HG02798 (cell line): ENCODE results near the gene MMAB.

Experiments used
- ATAC-seq: cut with Tn5 transposase; IDR thresholded peaks from one replicate; pipeline ENCODE4 v1.9.1; 2021; ENCODE audit warnings: mild to moderate bottlenecking; ENCODE audit not compliant: unreplicated experiment, poor library complexity

Gene MMAB

GRCh38 chr12:109562871-109563270 lies 10.4 kb downstream of the MMAB start:
- ATAC-seq: no peak

- ATAC-seq: no peak
Measured at GRCh38 chr12:109561711-109562030, 11.6 kb downstream of the MMAB start.

DNA sequence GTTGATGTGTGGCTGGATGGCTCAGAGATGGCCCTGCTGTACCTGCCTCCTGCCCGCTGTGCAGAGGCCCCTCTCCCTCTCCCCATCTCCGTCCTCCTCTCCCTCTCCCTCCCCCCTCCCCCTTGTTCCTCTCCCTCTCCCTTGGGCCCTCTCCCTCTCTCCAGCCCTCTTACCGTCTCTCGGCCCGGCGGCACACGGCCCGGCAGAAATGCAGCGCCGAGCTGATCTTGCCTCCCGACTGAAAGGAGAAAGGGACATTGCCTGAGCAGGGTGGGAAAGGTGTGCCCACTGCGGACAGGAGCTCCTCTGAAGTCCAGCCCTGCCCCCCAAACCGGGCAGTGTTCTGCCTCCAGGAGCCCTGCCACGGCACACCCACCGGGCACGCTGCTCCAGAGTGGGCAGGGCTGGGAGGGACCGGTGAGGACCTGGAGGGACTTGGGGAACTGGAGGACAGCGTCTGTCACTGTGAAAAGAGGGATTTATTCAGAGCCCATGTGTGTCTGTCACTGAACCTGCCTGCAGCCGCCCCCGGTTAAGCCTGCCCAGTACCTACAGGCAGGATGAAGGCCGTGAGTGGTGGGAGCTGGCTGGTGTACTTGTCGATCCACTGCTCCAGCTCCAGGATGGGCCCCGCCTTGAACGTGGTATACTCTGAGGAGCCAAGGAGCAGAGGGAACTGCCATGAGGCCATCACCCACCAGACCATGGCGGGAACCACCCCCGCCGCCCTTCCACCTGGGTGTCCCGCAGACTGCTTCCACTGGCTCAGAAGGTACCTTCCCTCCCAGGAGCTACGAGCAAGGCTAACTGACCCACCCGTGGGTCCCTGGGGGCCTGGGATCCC lies 12.2 kb downstream of the MMAB start:
- no peak for ATAC-seq

DNA sequence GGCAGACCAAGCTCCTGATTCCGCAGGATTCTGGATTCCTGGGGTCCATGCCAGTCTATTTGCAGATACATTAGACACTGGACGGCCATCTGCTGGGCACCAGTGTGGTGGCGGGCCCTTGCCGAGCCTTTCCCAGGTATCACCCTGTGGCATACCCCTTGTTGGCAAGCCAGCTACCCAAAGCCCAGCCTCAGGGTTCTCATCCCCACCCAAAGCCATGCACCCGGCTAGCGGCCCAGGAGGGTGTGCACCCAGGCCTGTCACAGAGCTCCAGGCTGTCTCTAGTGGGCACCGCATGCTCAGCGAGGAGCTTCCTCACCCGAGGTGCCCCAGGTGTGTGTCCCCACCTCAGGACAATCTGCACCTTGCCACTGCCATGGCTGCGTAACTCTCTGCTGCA lies 13.7 kb downstream of the MMAB start:
- ATAC-seq: no peak

DNA sequence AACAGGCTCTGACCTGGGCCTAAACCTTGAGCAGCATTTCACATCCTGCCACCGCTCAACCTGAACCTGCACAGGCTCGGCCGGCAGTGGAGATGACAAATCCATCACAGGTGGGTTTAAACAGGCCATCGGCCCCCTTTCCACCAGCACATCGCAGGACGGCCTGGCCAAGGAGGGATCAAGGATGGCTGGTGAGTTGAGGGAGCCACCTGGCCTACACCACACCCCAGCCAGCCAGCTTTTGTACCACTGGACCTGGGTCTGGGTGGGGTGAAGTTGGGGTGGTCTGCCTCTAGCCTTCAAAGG lies 14.2 kb downstream of the MMAB start:
- ATAC-seq: no peak

GRCh38 chr12:109558374-109559199 lies 14.7 kb downstream of the MMAB start:
- ATAC-seq: no peak

- ATAC-seq: no peak
Measured at GRCh38 chr12:109557805-109558204, 15.5 kb downstream of the MMAB start.

DNA sequence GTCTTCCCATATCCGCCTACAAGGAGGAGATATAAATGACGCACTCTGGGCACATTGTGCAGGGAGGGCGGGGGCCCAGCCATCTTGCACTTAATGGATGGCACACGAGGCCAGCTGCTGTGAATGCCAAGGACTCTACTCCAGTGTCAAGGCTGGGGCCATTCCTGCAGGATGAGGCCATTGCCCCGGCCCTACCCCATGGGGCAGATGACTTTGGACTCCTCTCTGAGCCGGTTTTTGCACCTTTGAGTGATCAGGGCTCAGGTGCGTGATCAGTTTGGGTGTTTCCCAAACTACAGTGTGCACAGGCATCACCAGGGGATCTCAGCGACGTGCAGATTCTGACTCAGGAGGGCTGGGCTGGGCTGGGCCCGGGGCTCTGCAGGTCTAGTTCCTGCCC lies 16.1 kb downstream of the MMAB start:
- ATAC-seq: no peak

DNA sequence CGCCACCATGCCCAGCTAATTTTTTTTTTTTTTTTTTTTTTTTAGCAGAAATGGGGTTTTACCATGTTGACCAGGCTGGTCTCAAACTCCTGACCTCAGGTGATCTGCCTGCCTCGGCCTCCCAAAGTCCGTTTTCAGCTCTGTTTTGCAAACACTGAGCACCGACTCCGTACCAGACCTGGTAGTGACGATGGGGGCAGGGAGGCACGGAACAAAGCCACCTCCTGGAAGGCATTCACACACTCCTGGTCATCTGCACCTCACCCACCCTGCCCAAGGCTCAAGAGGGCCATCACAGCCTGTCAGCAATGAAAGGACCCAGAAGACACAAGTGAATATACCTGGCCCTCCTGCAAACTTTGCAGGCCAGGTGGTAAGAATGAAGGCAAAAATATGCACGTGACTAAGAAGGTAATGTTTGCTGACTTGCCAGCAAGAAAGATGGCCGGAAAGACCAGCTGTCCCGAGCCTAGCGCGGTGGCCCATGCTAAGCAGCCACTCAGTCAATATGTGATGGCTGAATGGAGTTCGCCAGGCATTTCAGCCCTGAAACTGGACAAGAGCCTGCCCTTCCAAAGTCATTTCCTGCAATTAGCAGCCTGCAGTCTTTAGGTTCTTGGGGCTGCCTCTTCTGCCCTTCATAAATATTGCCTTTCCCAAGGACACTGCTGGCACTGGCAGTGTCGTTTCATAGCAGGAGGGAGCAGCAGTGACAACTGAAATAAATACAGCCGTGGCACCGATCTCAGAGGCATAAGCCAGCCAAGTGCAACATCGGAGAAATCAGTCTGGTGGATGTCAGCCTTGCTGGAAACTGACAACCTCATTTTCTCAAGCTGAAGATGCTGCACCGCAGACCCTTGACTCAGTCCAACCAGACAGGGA lies 17.6 kb downstream of the MMAB start:
- ATAC-seq: no peak

- no peak for ATAC-seq
Measured at GRCh38 chr12:109554761-109555160, 18.5 kb downstream of the MMAB start.

DNA sequence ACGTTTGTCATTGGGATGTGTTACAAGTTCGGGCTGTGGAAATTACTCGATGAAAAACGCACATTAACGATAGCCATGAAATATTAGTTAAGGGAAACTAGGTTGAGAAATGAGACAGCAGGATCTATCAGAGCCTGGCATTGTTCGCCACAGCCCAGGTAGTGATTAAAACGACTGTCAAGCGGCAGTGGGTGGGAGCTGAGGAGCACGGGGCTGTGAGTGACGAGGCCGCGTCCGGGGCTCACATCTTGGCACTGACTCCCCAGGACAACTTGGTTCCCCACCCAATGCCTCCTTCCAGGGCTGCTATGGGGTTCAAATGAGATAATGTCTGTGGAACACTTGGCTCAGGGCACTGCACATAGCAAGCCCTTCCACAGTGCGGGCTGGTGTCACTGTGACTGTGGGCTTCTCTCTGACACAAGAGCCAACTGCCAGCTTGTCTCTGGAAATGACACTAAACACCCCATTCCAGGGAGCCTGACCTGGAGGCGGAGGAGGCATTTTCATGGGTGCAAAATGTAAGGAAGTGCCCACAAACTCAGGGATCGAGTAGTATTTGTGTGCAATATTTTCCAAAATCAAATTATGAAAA lies 19.3 kb downstream of the MMAB start:
- no peak for ATAC-seq

GRCh38 chr12:109553483-109553882 lies 19.8 kb downstream of the MMAB start:
- ATAC-seq: no peak

DNA sequence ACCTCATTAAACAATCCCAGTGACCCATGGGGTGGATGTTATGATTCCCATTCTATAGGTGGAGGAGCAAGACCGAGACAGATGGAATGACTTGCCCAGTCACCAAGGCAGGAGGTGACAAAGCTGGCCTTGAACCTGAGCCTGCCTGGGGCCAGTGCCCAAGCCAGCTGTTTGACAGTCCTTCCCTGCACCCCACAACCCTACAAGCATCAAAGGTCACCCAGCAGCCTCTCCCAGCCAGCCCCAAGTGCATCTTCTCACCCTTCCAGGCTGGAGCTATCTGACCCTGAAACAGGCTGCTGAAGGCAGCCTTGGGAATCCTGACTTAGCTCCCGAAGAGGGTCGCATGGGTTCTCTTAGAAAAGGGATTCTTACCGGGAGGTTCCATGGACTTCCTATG lies 20.3 kb downstream of the MMAB start:
- ATAC-seq: no peak

DNA sequence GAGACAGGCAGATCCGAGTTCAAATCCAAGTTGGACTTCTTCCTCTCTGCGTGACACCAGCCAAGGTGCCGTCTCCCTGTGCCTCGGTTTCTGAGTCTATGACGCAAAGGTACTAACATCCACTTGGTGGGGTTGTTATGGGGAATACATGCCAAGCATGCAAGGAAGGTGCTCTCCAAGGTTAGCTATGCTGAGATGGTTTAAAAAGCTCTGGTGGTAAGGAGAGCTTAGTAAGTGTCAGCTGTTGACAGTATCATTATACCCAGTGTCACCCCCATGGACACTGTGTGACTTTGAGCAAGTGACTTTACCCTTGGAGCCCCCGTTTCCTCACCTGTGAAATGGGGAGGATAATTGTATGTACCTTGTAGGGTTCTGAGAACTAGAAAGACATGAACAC lies 22.2 kb downstream of the MMAB start:
- ATAC-seq: no peak

DNA sequence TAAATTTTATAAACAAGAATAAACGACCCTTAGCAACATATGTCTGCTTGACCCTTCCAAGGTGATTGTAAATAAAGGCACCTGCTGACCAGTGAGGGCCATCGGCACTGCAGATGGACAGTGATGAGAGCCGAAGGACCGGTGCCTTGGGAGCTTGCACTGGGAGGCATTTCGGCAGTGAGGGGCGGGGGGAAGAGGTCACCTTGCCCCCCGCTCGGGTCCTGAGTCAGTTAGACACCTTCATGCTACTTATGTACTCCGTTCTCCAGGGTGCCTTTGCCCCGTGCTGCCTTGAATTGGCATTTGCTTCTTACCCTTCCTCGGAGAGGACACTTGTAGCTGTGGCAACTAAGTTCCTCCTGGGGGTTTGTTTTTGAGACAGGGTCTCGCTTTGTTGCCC lies 23.0 kb downstream of the MMAB start:
- no peak for ATAC-seq

DNA sequence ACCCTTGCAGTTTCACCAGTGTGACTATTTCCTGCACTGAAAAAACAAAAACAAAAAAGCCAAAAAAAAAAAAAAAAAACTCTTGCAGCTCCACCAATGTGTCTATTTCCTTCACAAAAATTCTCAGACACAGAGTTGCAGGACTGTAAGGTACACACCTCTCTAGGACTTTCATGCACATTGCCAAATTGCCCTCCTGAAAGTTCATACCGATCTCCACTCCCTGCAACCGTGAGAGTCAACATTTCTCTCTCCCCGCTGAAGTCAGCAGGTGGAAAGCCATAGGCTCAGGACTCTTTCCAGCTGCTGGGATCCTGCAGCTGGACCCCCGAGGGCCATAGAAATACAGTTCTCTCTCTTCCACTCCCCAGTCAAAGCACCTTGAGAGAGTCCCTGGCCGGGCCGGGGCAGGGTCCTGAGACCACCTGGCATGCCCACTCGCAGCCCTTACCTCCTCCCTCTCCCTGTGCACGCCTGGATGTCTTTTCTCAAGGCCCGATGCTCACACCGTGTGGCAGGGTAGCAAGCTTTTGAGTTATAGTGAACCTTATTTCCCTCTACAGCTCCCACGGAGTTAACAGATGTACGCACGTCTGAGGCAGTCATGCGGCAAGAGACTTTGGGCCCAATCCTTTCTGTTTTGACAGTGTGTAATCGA lies 23.6 kb downstream of the MMAB start:
- ATAC-seq: no peak

DNA sequence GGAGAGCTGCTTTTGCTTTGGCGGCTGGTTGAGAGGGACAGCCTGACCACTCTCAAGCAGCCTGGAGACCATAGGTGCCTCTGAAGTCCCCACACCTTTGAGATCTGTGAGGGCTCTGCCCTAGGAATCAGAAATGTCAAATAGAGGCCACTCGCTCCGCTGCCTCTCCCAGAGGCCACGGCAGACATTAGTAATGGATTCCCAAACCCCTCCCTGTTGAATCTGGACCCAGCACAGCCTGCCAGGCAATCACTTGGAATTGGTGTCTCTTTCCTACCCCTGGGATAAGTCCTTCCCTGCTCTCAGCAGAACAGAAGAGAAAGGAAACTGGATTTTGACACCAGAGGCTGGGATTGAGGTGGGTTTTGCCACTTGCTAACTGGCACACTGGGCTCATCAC lies 25.0 kb downstream of the MMAB start:
- no peak for ATAC-seq

GRCh38 chr12:109547286-109547685 lies 26.0 kb downstream of the MMAB start:
- no peak for ATAC-seq

DNA sequence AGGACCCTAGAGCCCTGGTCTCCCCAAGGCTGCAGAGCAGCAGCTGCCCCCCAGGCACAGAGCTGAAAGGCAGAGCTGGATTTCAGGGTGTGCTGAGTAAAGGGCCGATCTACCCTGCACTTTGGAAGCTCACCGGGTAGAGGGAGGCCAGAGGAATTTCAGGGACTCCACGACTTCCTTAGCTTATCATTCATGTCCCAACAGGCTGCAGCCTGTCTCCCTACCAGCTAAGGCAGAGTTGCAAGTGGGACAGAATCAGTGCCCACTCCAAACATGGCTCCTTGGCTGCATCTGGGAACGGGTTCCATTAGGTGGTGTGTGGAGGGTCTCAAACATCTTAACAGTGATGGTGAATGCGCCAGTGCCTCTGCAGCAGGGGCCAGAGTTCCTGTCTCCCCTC lies 27.5 kb downstream of the MMAB start:
- ATAC-seq: no peak

DNA sequence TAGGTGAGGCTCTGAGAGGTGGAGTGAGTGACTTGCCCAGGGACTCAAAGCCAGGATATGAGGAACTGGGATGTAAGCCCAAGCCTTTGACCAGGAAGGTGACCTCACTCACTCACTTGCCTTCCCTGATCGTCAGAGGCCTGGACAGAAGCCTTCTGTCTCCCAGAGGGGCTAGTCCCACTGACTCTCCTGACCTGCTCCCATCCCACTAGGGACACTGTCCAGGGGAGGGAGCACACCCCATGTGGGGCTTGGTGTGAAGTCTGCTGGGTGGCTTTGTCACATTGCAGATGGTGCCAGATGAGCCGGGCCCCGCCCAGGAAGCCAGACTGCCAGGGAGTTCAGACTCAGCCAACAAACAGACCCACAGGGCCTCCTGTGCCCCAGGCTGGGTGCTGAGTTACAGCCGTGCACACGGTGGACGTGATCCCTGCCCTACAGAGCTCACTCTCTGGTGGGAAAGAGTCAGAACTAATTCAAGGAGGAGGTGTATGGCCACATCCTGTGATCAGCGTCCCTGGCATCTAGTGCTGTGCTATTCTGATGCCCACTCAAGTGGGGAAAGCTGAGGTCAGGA lies 28.3 kb downstream of the MMAB start:
- ATAC-seq: no peak
